ENCODE results near the gene PPP1R8. TPM values are rescaled to one million over a fixed set of nuclear protein-coding genes. Genes with fewer than 3 reads are reported as not detected.

Gene PPP1R8
- total and polyA plus RNA-seq, 2 experiments from 2014 or later = 9.3 to 42.8 TPM

GRCh38 chr1:27809883-27810282 lies 20.7 kb upstream of the PPP1R8 start:
- Histone ChIP-seq H3K4me3 (no peak overlapping the region), H3K9me2 (replicated peaks; ENCODE audit: insufficient read depth) (no peaks in the 10 kb centered on the region), H3K79me2 (no peaks in the 10 kb centered on the region), H3K4me2 (no peak overlapping the region), H3K27ac (no peak overlapping the region), H3K4me1 (ENCODE audit: insufficient read depth) (no peaks in the 10 kb centered on the region), H3K36me3 (replicated peaks; ENCODE audit: insufficient read depth, low read depth) (no peaks in the 10 kb centered on the region), H4K20me1 (ENCODE audit: insufficient read depth, poor library complexity, severe bottlenecking) (no peaks in the 10 kb centered on the region), H3K27me3 (no peaks in the 10 kb centered on the region), H2AFZ (no peak overlapping the region), H3K9me3 (ENCODE audit: low read depth) (no peaks in the 10 kb centered on the region)
- TF ChIP-seq EZH2 (IDR thresholded peaks at IDR 0.05; ENCODE audit: borderline replicate concordance) (no peak), EZH2phosphoT487 (IDR thresholded peaks at IDR 0.05; ENCODE audit: low read depth, severe bottlenecking, unreplicated experiment) (no peak), CTCF (IDR thresholded peaks at IDR 0.05; ENCODE audit: poor library complexity) (no peak)
- WGBS (ENCODE audit: low lambda C conversion rate, missing lambda C conversion rate) = 90% methylated on average over 1 of the region's 1 CpG
- no peak for DNase-seq (ENCODE audit: low spot score)

GRCh38 chr1:27811741-27812500 lies 18.7 kb upstream of the PPP1R8 start:
- Histone ChIP-seq H3K9me3 (ENCODE audit: low read depth) (no peaks in the 10 kb centered on the region), H4K20me1 (ENCODE audit: insufficient read depth, poor library complexity, severe bottlenecking) (no peaks in the 10 kb centered on the region), H3K4me1 (ENCODE audit: insufficient read depth) (peaks cover 5% of the 10 kb centered on the region), H3K27me3 (no peaks in the 10 kb centered on the region), H3K9me2 (replicated peaks; ENCODE audit: insufficient read depth) (no peaks in the 10 kb centered on the region), H3K79me2 (no peaks in the 10 kb centered on the region), H3K36me3 (replicated peaks; ENCODE audit: insufficient read depth, low read depth) (no peaks in the 10 kb centered on the region), H2AFZ (no peak overlapping the region), H3K27ac (no peak overlapping the region), H3K4me3 (no peak overlapping the region), H3K4me2 (no peak overlapping the region)
- WGBS (ENCODE audit: low lambda C conversion rate, missing lambda C conversion rate) = 95% methylated on average over 6 of the region's 6 CpGs
- no peak for TF ChIP-seq EZH2phosphoT487 (IDR thresholded peaks at IDR 0.05; ENCODE audit: low read depth, severe bottlenecking, unreplicated experiment)
- no peak for TF ChIP-seq CTCF (IDR thresholded peaks at IDR 0.05; ENCODE audit: poor library complexity)
- no peak for TF ChIP-seq EZH2 (IDR thresholded peaks at IDR 0.05; ENCODE audit: borderline replicate concordance)
- DNase-seq (ENCODE audit: low spot score) = no peak

- H3K4me2 ChIP-seq = peak overlapping the region; percentile 44
- H3K36me3 ChIP-seq (replicated peaks; ENCODE audit: insufficient read depth, low read depth) = no peaks in the 10 kb centered on the region
- H3K4me3 ChIP-seq = no peak overlapping the region
- H3K79me2 ChIP-seq = no peaks in the 10 kb centered on the region
- H3K9me2 ChIP-seq (replicated peaks; ENCODE audit: insufficient read depth) = no peaks in the 10 kb centered on the region
- no peaks in the 10 kb centered on the region for H3K27me3 ChIP-seq
- TF ChIP-seq CTCF (IDR thresholded peaks at IDR 0.05; ENCODE audit: poor library complexity) = no peak
- no peak for TF ChIP-seq EZH2 (IDR thresholded peaks at IDR 0.05; ENCODE audit: borderline replicate concordance)
- no peak for TF ChIP-seq EZH2phosphoT487 (IDR thresholded peaks at IDR 0.05; ENCODE audit: low read depth, severe bottlenecking, unreplicated experiment)
- H4K20me1 ChIP-seq (ENCODE audit: insufficient read depth, poor library complexity, severe bottlenecking) = no peaks in the 10 kb centered on the region
- H3K4me1 ChIP-seq (ENCODE audit: insufficient read depth) = peaks cover 15% of the 10 kb centered on the region
- H3K27ac ChIP-seq = peak overlapping the region; percentile 96
- no peaks in the 10 kb centered on the region for H3K9me3 ChIP-seq (ENCODE audit: low read depth)
- H2AFZ ChIP-seq = no peak overlapping the region
- peak; percentile 83 for DNase-seq (ENCODE audit: low spot score)
- 37% methylated on average over 2 of the region's 2 CpGs for WGBS (ENCODE audit: low lambda C conversion rate, missing lambda C conversion rate)
These were observed 13.5 kb upstream of the PPP1R8 start for GRCh38 chr1:27816921-27817630.

All from hepatocyte (in vitro differentiated cells).